Measurements from ENCODE around the gene RGL1.

RGL1 gene

GRCh38 chr1:183933528-183934179 is 128.7 kb downstream of the RGL1 start:
- no peak overlapping the region for H3K9ac ChIP-seq (ENCODE audit: low read length in 5 of 5)
- no peaks in the 10 kb centered on the region for H3K9me3 ChIP-seq (ENCODE audit: control insufficient read depth in 5 of 5, low read length in 5 of 5)
- no peak overlapping the region for H3K27ac ChIP-seq (ENCODE audit: low read depth, low read length)
- H3K4me1 ChIP-seq (ENCODE audit: control insufficient read depth in 5 of 5, insufficient read depth in 5 of 5, low read length in 5 of 5): peaks cover 0 to 19% (median 13%) of the 10 kb centered on the region in 5 donors
- H3K27me3 ChIP-seq (ENCODE audit: control insufficient read depth in 5 of 5, insufficient read depth in 4 of 5, low read length in 5 of 5): no peaks in the 10 kb centered on the region
- peaks cover 0 to 14% (median 11%) of the 10 kb centered on the region in 5 donors for H3K36me3 ChIP-seq (ENCODE audit: control insufficient read depth in 5 of 5, insufficient read depth in 5 of 5, low read length in 5 of 5)
- H3K4me3 ChIP-seq (ENCODE audit: low read depth in 1 of 5, low read length in 5 of 5): no peak overlapping the region

- no peak overlapping the region for H3K27ac ChIP-seq (ENCODE audit: low read depth, low read length)
- H3K27me3 ChIP-seq (ENCODE audit: control insufficient read depth in 5 of 5, insufficient read depth in 4 of 5, low read length in 5 of 5): no peaks in the 10 kb centered on the region
- no peaks in the 10 kb centered on the region for H3K9me3 ChIP-seq (ENCODE audit: control insufficient read depth in 5 of 5, low read length in 5 of 5)
- H3K9ac ChIP-seq (ENCODE audit: low read length in 5 of 5): no peak overlapping the region
- H3K4me3 ChIP-seq (ENCODE audit: low read depth in 1 of 5, low read length in 5 of 5): no peak overlapping the region
- peaks cover 0 to 19% (median 13%) of the 10 kb centered on the region in 5 donors for H3K4me1 ChIP-seq (ENCODE audit: control insufficient read depth in 5 of 5, insufficient read depth in 5 of 5, low read length in 5 of 5)
- peaks cover 0 to 10% (median 7%) of the 10 kb centered on the region in 5 donors for H3K36me3 ChIP-seq (ENCODE audit: control insufficient read depth in 5 of 5, insufficient read depth in 5 of 5, low read length in 5 of 5)
Measured at GRCh38 chr1:183934314-183934713, 129.4 kb downstream of the RGL1 start.

GRCh38 chr1:183936009-183936408 is 131.1 kb downstream of the RGL1 start:
- H3K36me3 ChIP-seq (ENCODE audit: control insufficient read depth in 5 of 5, insufficient read depth in 5 of 5, low read length in 5 of 5): no peaks in the 10 kb centered on the region
- no peak overlapping the region for H3K9ac ChIP-seq (ENCODE audit: low read length in 5 of 5)
- H3K9me3 ChIP-seq (ENCODE audit: control insufficient read depth in 5 of 5, low read length in 5 of 5): no peaks in the 10 kb centered on the region
- no peaks in the 10 kb centered on the region for H3K27me3 ChIP-seq (ENCODE audit: control insufficient read depth in 5 of 5, insufficient read depth in 4 of 5, low read length in 5 of 5)
- H3K4me3 ChIP-seq (ENCODE audit: low read depth in 1 of 5, low read length in 5 of 5): no peak overlapping the region
- peaks cover 0 to 19% (median 13%) of the 10 kb centered on the region in 5 donors for H3K4me1 ChIP-seq (ENCODE audit: control insufficient read depth in 5 of 5, insufficient read depth in 5 of 5, low read length in 5 of 5)
- H3K27ac ChIP-seq (ENCODE audit: low read depth, low read length): no peak overlapping the region

GRCh38 chr1:183936791-183937190 is 131.9 kb downstream of the RGL1 start:
- H3K9ac ChIP-seq (ENCODE audit: low read length in 5 of 5): no peak overlapping the region
- H3K4me3 ChIP-seq (ENCODE audit: low read depth in 1 of 5, low read length in 5 of 5): no peak overlapping the region
- peaks cover 0 to 12% (median 10%) of the 10 kb centered on the region in 5 donors for H3K4me1 ChIP-seq (ENCODE audit: control insufficient read depth in 5 of 5, insufficient read depth in 5 of 5, low read length in 5 of 5)
- H3K9me3 ChIP-seq (ENCODE audit: control insufficient read depth in 5 of 5, low read length in 5 of 5): no peaks in the 10 kb centered on the region
- H3K27ac ChIP-seq (ENCODE audit: low read depth, low read length): no peak overlapping the region
- H3K27me3 ChIP-seq (ENCODE audit: control insufficient read depth in 5 of 5, insufficient read depth in 4 of 5, low read length in 5 of 5): no peaks in the 10 kb centered on the region
- H3K36me3 ChIP-seq (ENCODE audit: control insufficient read depth in 5 of 5, insufficient read depth in 5 of 5, low read length in 5 of 5): no peaks in the 10 kb centered on the region

- Histone ChIP-seq H3K36me3 (ENCODE audit: control insufficient read depth in 5 of 5, insufficient read depth in 5 of 5, low read length in 5 of 5) (no peaks in the 10 kb centered on the region), H3K9ac (ENCODE audit: low read length in 5 of 5) (no peak overlapping the region), H3K4me1 (ENCODE audit: control insufficient read depth in 5 of 5, insufficient read depth in 5 of 5, low read length in 5 of 5) (peaks cover 0 to 4% (median 3%) of the 10 kb centered on the region in 5 donors), H3K27me3 (ENCODE audit: control insufficient read depth in 5 of 5, insufficient read depth in 4 of 5, low read length in 5 of 5) (no peaks in the 10 kb centered on the region), H3K9me3 (ENCODE audit: control insufficient read depth in 5 of 5, low read length in 5 of 5) (no peaks in the 10 kb centered on the region), H3K27ac (ENCODE audit: low read depth, low read length) (no peak overlapping the region), H3K4me3 (ENCODE audit: low read depth in 1 of 5, low read length in 5 of 5) (no peak overlapping the region)
Measured at GRCh38 chr1:183937611-183938010, 132.7 kb downstream of the RGL1 start.

GRCh38 chr1:183941001-183941400 is 136.1 kb downstream of the RGL1 start:
- Histone ChIP-seq H3K4me1 (ENCODE audit: control insufficient read depth in 5 of 5, insufficient read depth in 5 of 5, low read length in 5 of 5) (peaks cover 0 to 13% (median 4%) of the 10 kb centered on the region in 5 donors), H3K27me3 (ENCODE audit: control insufficient read depth in 5 of 5, insufficient read depth in 4 of 5, low read length in 5 of 5) (no peaks in the 10 kb centered on the region), H3K27ac (ENCODE audit: low read depth, low read length) (no peak overlapping the region), H3K36me3 (ENCODE audit: control insufficient read depth in 5 of 5, insufficient read depth in 5 of 5, low read length in 5 of 5) (no peaks in the 10 kb centered on the region), H3K4me3 (ENCODE audit: low read depth in 1 of 5, low read length in 5 of 5) (no peak overlapping the region), H3K9ac (ENCODE audit: low read length in 5 of 5) (no peak overlapping the region), H3K9me3 (ENCODE audit: control insufficient read depth in 5 of 5, low read length in 5 of 5) (no peaks in the 10 kb centered on the region)

GRCh38 chr1:183942933-183943693 is 138.2 kb downstream of the RGL1 start:
- Histone ChIP-seq H3K27me3 (ENCODE audit: control insufficient read depth in 5 of 5, insufficient read depth in 4 of 5, low read length in 5 of 5) (no peaks in the 10 kb centered on the region), H3K4me3 (ENCODE audit: low read depth in 1 of 5, low read length in 5 of 5) (no peak overlapping the region), H3K36me3 (ENCODE audit: control insufficient read depth in 5 of 5, insufficient read depth in 5 of 5, low read length in 5 of 5) (no peaks in the 10 kb centered on the region), H3K27ac (ENCODE audit: low read depth, low read length) (no peak overlapping the region), H3K9ac (ENCODE audit: low read length in 5 of 5) (no peak overlapping the region), H3K9me3 (ENCODE audit: control insufficient read depth in 5 of 5, low read length in 5 of 5) (no peaks in the 10 kb centered on the region), H3K4me1 (ENCODE audit: control insufficient read depth in 5 of 5, insufficient read depth in 5 of 5, low read length in 5 of 5) (peaks cover 0 to 13% (median 4%) of the 10 kb centered on the region in 5 donors)

- Histone ChIP-seq H3K9me3 (ENCODE audit: control insufficient read depth in 5 of 5, low read length in 5 of 5) (no peaks in the 10 kb centered on the region), H3K4me1 (ENCODE audit: control insufficient read depth in 5 of 5, insufficient read depth in 5 of 5, low read length in 5 of 5) (peaks cover 0 to 13% (median 4%) of the 10 kb centered on the region in 5 donors), H3K27me3 (ENCODE audit: control insufficient read depth in 5 of 5, insufficient read depth in 4 of 5, low read length in 5 of 5) (no peaks in the 10 kb centered on the region), H3K36me3 (ENCODE audit: control insufficient read depth in 5 of 5, insufficient read depth in 5 of 5, low read length in 5 of 5) (no peaks in the 10 kb centered on the region), H3K27ac (ENCODE audit: low read depth, low read length) (no peak overlapping the region), H3K9ac (ENCODE audit: low read length in 5 of 5) (no peak overlapping the region), H3K4me3 (ENCODE audit: low read depth in 1 of 5, low read length in 5 of 5) (no peak overlapping the region)
Measured at GRCh38 chr1:183945428-183946319, 140.8 kb downstream of the RGL1 start.

- no peak overlapping the region for H3K27ac ChIP-seq (ENCODE audit: low read depth, low read length)
- no peak overlapping the region for H3K4me3 ChIP-seq (ENCODE audit: low read depth in 1 of 5, low read length in 5 of 5)
- no peak overlapping the region for H3K9ac ChIP-seq (ENCODE audit: low read length in 5 of 5)
- no peaks in the 10 kb centered on the region for H3K27me3 ChIP-seq (ENCODE audit: control insufficient read depth in 5 of 5, insufficient read depth in 4 of 5, low read length in 5 of 5)
- H3K36me3 ChIP-seq (ENCODE audit: control insufficient read depth in 5 of 5, insufficient read depth in 5 of 5, low read length in 5 of 5): no peaks in the 10 kb centered on the region
- no peaks in the 10 kb centered on the region for H3K9me3 ChIP-seq (ENCODE audit: control insufficient read depth in 5 of 5, low read length in 5 of 5)
- peaks cover 0 to 13% (median 4%) of the 10 kb centered on the region in 5 donors for H3K4me1 ChIP-seq (ENCODE audit: control insufficient read depth in 5 of 5, insufficient read depth in 5 of 5, low read length in 5 of 5)
Measured at GRCh38 chr1:183946320-183946613, 141.3 kb downstream of the RGL1 start.

GRCh38 chr1:183947988-183948387 is 143.1 kb downstream of the RGL1 start:
- H3K27me3 ChIP-seq (ENCODE audit: control insufficient read depth in 5 of 5, insufficient read depth in 4 of 5, low read length in 5 of 5): no peaks in the 10 kb centered on the region
- no peaks in the 10 kb centered on the region for H3K36me3 ChIP-seq (ENCODE audit: control insufficient read depth in 5 of 5, insufficient read depth in 5 of 5, low read length in 5 of 5)
- H3K4me1 ChIP-seq (ENCODE audit: control insufficient read depth in 5 of 5, insufficient read depth in 5 of 5, low read length in 5 of 5): peaks cover 0 to 9% (median 3%) of the 10 kb centered on the region in 5 donors
- H3K27ac ChIP-seq (ENCODE audit: low read depth, low read length): no peak overlapping the region
- no peaks in the 10 kb centered on the region for H3K9me3 ChIP-seq (ENCODE audit: control insufficient read depth in 5 of 5, low read length in 5 of 5)
- H3K4me3 ChIP-seq (ENCODE audit: low read depth in 1 of 5, low read length in 5 of 5): no peak overlapping the region
- no peak overlapping the region for H3K9ac ChIP-seq (ENCODE audit: low read length in 5 of 5)
